H1 (cell line): ENCODE results near the gene MYBL2.

ENCODE experiments used
- ATF2 ChIP-seq: IDR thresholded peaks from 2 replicates; pipeline ENCODE4 v1.6.1; 2012; ENCODE audit warnings: low read length, inconsistent platforms
- BACH1 ChIP-seq: IDR thresholded peaks from 2 replicates; pipeline ENCODE4 v1.6.1; 2012; ENCODE audit warnings: low read length, improper control_type of control experiment
- CEBPB ChIP-seq: IDR thresholded peaks from 2 replicates; pipeline ENCODE4 v1.6.1; 2012; ENCODE audit warnings: low read depth, low read length
- CTCF ChIP-seq, 3 experiments: IDR thresholded peaks; 1 replicate in 2 of 3; 2 replicates in 1 of 3; pipeline versions ENCODE4 v1.5.1 to v1.6.1; 2011; ENCODE audit warnings: low read length in 3 of 3, mild to moderate bottlenecking in 3 of 3, inconsistent platforms in 2 of 3, low read depth in 1 of 3, moderate library complexity in 1 of 3; ENCODE audit not compliant: insufficient read depth in 1 of 3; ENCODE audit errors: control extremely low read depth in 1 of 3
- EP300 ChIP-seq, 2 experiments: IDR thresholded peaks; 1 replicate in 1 of 2; 2 replicates in 1 of 2; pipeline ENCODE4 v1.6.1; 2011 to 2012; ENCODE audit warnings: low read depth in 2 of 2, low read length in 2 of 2, mild to moderate bottlenecking in 2 of 2, borderline replicate concordance in 1 of 2, inconsistent platforms in 1 of 2, moderate library complexity in 1 of 2
- EZH2 ChIP-seq: fragments of 200-600 bp; sonication (generic); IDR thresholded peaks from 2 replicates; pipeline ENCODE4 v1.7.1; 2012; ENCODE audit warnings: low read depth, mild to moderate bottlenecking, moderate library complexity, low read length, inconsistent platforms; ENCODE audit not compliant: severe bottlenecking
- HDAC2 ChIP-seq, 2 experiments: fragments of 300-600 bp in 1 of 2; sonication (generic) in 1 of 2; IDR thresholded peaks; 2 replicates each; pipeline ENCODE4 v1.6.1; 2011 to 2012; ENCODE audit warnings: low read depth in 2 of 2, low read length in 2 of 2, mild to moderate bottlenecking in 2 of 2, moderate library complexity in 2 of 2, borderline replicate concordance in 1 of 2, inconsistent platforms in 1 of 2
- JUND ChIP-seq: IDR thresholded peaks from 2 replicates; pipeline ENCODE4 v1.6.1; 2011; ENCODE audit warnings: mild to moderate bottlenecking, improper control_type of control experiment, low read length
- KDM1A ChIP-seq: fragments of 200-600, 300-600 bp; sonication (generic); IDR thresholded peaks from 2 replicates; pipeline ENCODE4 v1.7.1; 2016; ENCODE audit warnings: mild to moderate bottlenecking, low read length, borderline replicate concordance
- POU5F1 ChIP-seq: IDR thresholded peaks from 2 replicates; pipeline ENCODE4 v1.6.1; 2011; ENCODE audit warnings: low read depth, mild to moderate bottlenecking, low read length, moderate library complexity
- RAD21 ChIP-seq, 2 experiments: IDR thresholded peaks in 1 of 2; conservative IDR thresholded peaks in 1 of 2; 2 replicates each; pipeline ENCODE4 v1.6.1; 2011; ENCODE audit warnings: low read depth in 2 of 2, low read length in 2 of 2, improper control_type of control experiment in 1 of 2, inconsistent platforms in 1 of 2, mild to moderate bottlenecking in 1 of 2, moderate library complexity in 1 of 2
- RBBP5 ChIP-seq: IDR thresholded peaks from 2 replicates; pipeline ENCODE4 v1.7.1; 2012; ENCODE audit warnings: low read depth, mild to moderate bottlenecking, inconsistent platforms, low read length, moderate library complexity, borderline replicate concordance
- SP4 ChIP-seq: IDR thresholded peaks from 2 replicates; pipeline ENCODE4 v1.6.1; 2012; ENCODE audit warnings: low read length, inconsistent platforms
- SRF ChIP-seq: IDR thresholded peaks from 2 replicates; pipeline ENCODE4 v1.6.1; 2011; ENCODE audit warnings: mild to moderate bottlenecking, low read depth, low read length, moderate library complexity

GRCh38 chr20:43744966-43745730, 78.2 kb downstream of the MYBL2 start:
- TF ChIP-seq CEBPB (no peak), HDAC2 (IDR thresholded peaks at IDR 0.05; ENCODE audit: borderline replicate concordance in 1 of 2, low read depth in 2 of 2, low read length in 2 of 2) (no peak), CTCF (IDR thresholded peaks at IDR 0.05; ENCODE audit: control extremely low read depth in 1 of 3, insufficient read depth in 1 of 3, low read depth in 1 of 3, low read length in 3 of 3) (no peak), EP300 (IDR thresholded peaks at IDR 0.05; ENCODE audit: borderline replicate concordance in 1 of 2, low read depth in 2 of 2, low read length in 2 of 2) (no peak), KDM1A (no peak), RBBP5 (no peak), SP4 (no peak), BACH1 (no peak), POU5F1 (no peak), JUND (no peak), ATF2 (no peak), RAD21 (IDR thresholded peaks at IDR 0.05 in 1 of 2, conservative IDR thresholded peaks at IDR 0.05 in 1 of 2; ENCODE audit: low read depth in 2 of 2, low read length in 2 of 2) (no peak), EZH2 (no peak), SRF (no peak)
